Adrenal gland (tissue), 12 donors: ENCODE results near the gene DLX3. TPM values are rescaled to one million over a fixed set of nuclear protein-coding genes. Genes with fewer than 3 reads are reported as not detected.
A peak's percentile ranks its signal among the peaks of the same experiment; 100 is the strongest.

Experiments
- DNase-seq, 7 donors: peaks; one replicate each; pipeline ENCODE4 v3.0.0-alpha.2; 2019 to 2020
- H3K27ac ChIP-seq, 5 donors: fragments of 200-600 bp; sonication (generic) in 4 of 5; 1 replicate in 3 of 5; 2 replicates in 2 of 5; pipeline versions ENCODE4 v1.5.1 to v1.8.0; 2016 to 2020; ENCODE audit warnings: mild to moderate bottlenecking in 1 of 5
- H3K27me3 ChIP-seq: fragments of 200-600 bp; 2 replicates; pipeline ENCODE4 v1.8.0; 2021
- H3K36me3 ChIP-seq, 2 donors: fragments of 200-600 bp; replicated peaks in 1 of 2; 1 replicate in 1 of 2; 2 replicates in 1 of 2; pipeline versions ENCODE4 v1.5.1 to v1.8.0; 2018 to 2022
- H3K4me1 ChIP-seq, 2 donors: fragments of 200-600 bp; replicated peaks in 1 of 2; 1 replicate in 1 of 2; 2 replicates in 1 of 2; pipeline versions ENCODE4 v1.5.1 to v1.8.0; 2018 to 2021
- H3K4me3 ChIP-seq, 4 donors: fragments of 200-600 bp; sonication (generic) in 3 of 4; one replicate each; pipeline ENCODE4 v1.5.1; 2016 to 2018
- H3K9me3 ChIP-seq, 3 donors: fragments of 200-600 bp; sonication (generic) in 1 of 3; replicated peaks in 1 of 3; 1 replicate in 2 of 3; 2 replicates in 1 of 3; pipeline versions ENCODE4 v1.5.1 to v1.8.0; 2016 to 2021
- CTCF ChIP-seq, 6 experiments: fragments of 450-650 bp in 4 of 6; fragments of 200-600 bp in 2 of 6; sonication (generic) in 1 of 6; IDR thresholded peaks; 1 replicate in 5 of 6; 2 replicates in 1 of 6; pipeline versions ENCODE4 v1.5.1 to v1.8.0; 2016 to 2021; ENCODE audit warnings: antibody characterized with exemption in 6 of 6, mild to moderate bottlenecking in 2 of 6, moderate library complexity in 1 of 6
- POLR2A ChIP-seq, 2 donors: fragments of 450-650 bp; IDR thresholded peaks; one replicate each; pipeline ENCODE4 v1.6.1; 2017; ENCODE audit warnings: antibody characterized with exemption in 2 of 2, mild to moderate bottlenecking in 2 of 2, moderate library complexity in 1 of 2
- WGBS, 4 donors: extraction: QIAGEN DNeasy Blood & Tissue Kit in 2 of 4; methylation state at CpG; one replicate each; pipeline versions ENCODE4 v1.1.5 to v1.1.7; 2013 to 2017; 5-methylcytosine and 5-hydroxymethylcytosine counted together
- intact Hi-C, 2 donors: fragments of 100-400 bp; cut with DNase I; formaldehyde crosslinking; loops; one replicate each; pipeline versions ENCODE4 v1.14.1 to v1.15.0; 2022 to 2023
- polyA plus RNA-seq, 3 donors: library from polyadenylated mRNA; stranded (reverse); fragments of 200-250 nt in 2 of 3; fragments of 350-450 nt in 1 of 3; fragmentation: Illumina TruSeq in 1 of 3; extraction: RNeasy Lipid Tissue Mini Kit (QIAGEN cat#74804) in 1 of 3; gene quantifications; one replicate each; pipeline ENCODE4 v1.2.3, GENCODE V29; 2013 to 2014
- total RNA-seq, 9 donors: library from RNA; depleted of rRNA in 4 of 9; stranded (reverse); fragments of >200 nt in 4 of 9; fragments of 120-200 nt in 1 of 9; fragmentation: NEBNext Ultra II Directional in 1 of 9; extraction: Animal tissue kit (Norgen Biotek cat#: 25700) in 1 of 9; gene quantifications; one replicate each; pipeline versions ENCODE4 v1.1.0 to v1.2.4, GENCODE V29; 2013 to 2023
- donor health status: healthy with polysubstance abuse.
- donor health status: Bipolar disorder and iron deficiency.
- donor health status: DM: yes; HTN: yes; CAD: no.
- donor health status: DM: no; HTN: no; CAD: no.
- donor health status: DM: no; HTN: no; CAD: no.
- donor health status: DM: yes; HTN: yes; CAD: no.

Gene DLX3
- total and polyA plus RNA-seq, 12 donors: 0.07 to 0.83 (median 0.36) TPM; not detected in 4

- peak in 1 of 7 donors; percentile 18 for DNase-seq
- H3K27me3 ChIP-seq: no peaks in the 10 kb centered on the region
- intact Hi-C loops: no loop called here
- 64 to 76% (median 71%) methylated on average over 8 to 11 of the region's 11 CpGs for WGBS, 4 donors
- H3K4me3 ChIP-seq: no peak overlapping the region
- peaks cover 23 to 29% of the 10 kb centered on the region in 2 donors for H3K4me1 ChIP-seq
- H3K27ac ChIP-seq: peak overlapping the region in 1 of 5 donors; percentile 77
- no peaks in the 10 kb centered on the region for H3K9me3 ChIP-seq
- TF ChIP-seq POLR2A (IDR thresholded peaks at IDR 0.05) (no peak), CTCF (IDR thresholded peaks at IDR 0.05) (no peak)
- no peaks in the 10 kb centered on the region for H3K36me3 ChIP-seq
These were observed 41.6 kb upstream of the DLX3 start for GRCh38 chr17:50036455-50037261.

- Histone ChIP-seq H3K9me3 (no peaks in the 10 kb centered on the region), H3K27ac (no peak overlapping the region), H3K4me3 (no peak overlapping the region), H3K27me3 (no peaks in the 10 kb centered on the region), H3K36me3 (no peaks in the 10 kb centered on the region), H3K4me1 (peaks cover 23 to 29% of the 10 kb centered on the region in 2 donors)
- intact Hi-C loops: no loop called here
- TF ChIP-seq CTCF (IDR thresholded peaks at IDR 0.05) (no peak), POLR2A (IDR thresholded peaks at IDR 0.05) (no peak)
- DNase-seq: peak in 1 of 7 donors; percentile 45
- 92 to 94% methylated on average over 1 of the region's 1 CpG; no CpG with 5 or more reads in 2 of the 4 donors for WGBS, 4 donors
These were observed 40.9 kb upstream of the DLX3 start for GRCh38 chr17:50035945-50036344.

- Histone ChIP-seq H3K9me3 (no peaks in the 10 kb centered on the region), H3K27me3 (no peaks in the 10 kb centered on the region), H3K4me3 (no peak overlapping the region), H3K36me3 (no peaks in the 10 kb centered on the region), H3K27ac (peak overlapping the region in 1 of 5 donors; percentile 57), H3K4me1 (peaks cover 23 to 29% of the 10 kb centered on the region in 2 donors)
- TF ChIP-seq CTCF (IDR thresholded peaks at IDR 0.05) (peak in 2 of 6 experiments; percentile 18 to 24), POLR2A (IDR thresholded peaks at IDR 0.05) (no peak)
- intact Hi-C loops: no loop called here
- DNase-seq: peak in 5 of 7 donors; percentile 52 to 66 (median 61)
- 44 to 72% (median 59%) methylated on average over 2 to 5 of the region's 5 CpGs for WGBS, 4 donors
These were observed 40.4 kb upstream of the DLX3 start for GRCh38 chr17:50035421-50035879.

- Histone ChIP-seq H3K27ac (peak overlapping the region in 1 of 5 donors; percentile 57), H3K4me1 (peaks cover 23 to 29% of the 10 kb centered on the region in 2 donors), H3K9me3 (no peaks in the 10 kb centered on the region), H3K27me3 (no peaks in the 10 kb centered on the region), H3K4me3 (no peak overlapping the region), H3K36me3 (no peaks in the 10 kb centered on the region)
- TF ChIP-seq POLR2A (IDR thresholded peaks at IDR 0.05) (no peak), CTCF (IDR thresholded peaks at IDR 0.05) (no peak)
- peak in 2 of 7 donors; percentile 32 to 48 for DNase-seq
- intact Hi-C loops: no loop called here
- WGBS, 4 donors: 67 to 78% (median 71%) methylated on average over 7 to 16 of the region's 16 CpGs
These were observed 39.7 kb upstream of the DLX3 start for GRCh38 chr17:50034498-50035364.
